ENCODE results near the gene PLEKHJ1.
A peak's percentile ranks its signal among the peaks of the same experiment; 100 is the strongest.

The PLEKHJ1 gene

GRCh38 chr19:2234996-2235380, 1.1 kb downstream of the PLEKHJ1 start:
- peak; percentile 32 for DNase-seq (ENCODE audit: low spot score)

- no peak for DNase-seq (ENCODE audit: low spot score)
Measured at GRCh38 chr19:2233601-2234280, 2.4 kb downstream of the PLEKHJ1 start.

- no peak for DNase-seq (ENCODE audit: low spot score)
Measured at GRCh38 chr19:2232286-2233151, 3.6 kb downstream of the PLEKHJ1 start.

GRCh38 chr19:2231621-2232221, 4.4 kb downstream of the PLEKHJ1 start:
- peak; percentile 30 for DNase-seq (ENCODE audit: low spot score)

- DNase-seq (ENCODE audit: low spot score): no peak
Measured at GRCh38 chr19:2230807-2231533, 5.2 kb downstream of the PLEKHJ1 start.

- no peak for DNase-seq (ENCODE audit: low spot score)
Measured at GRCh38 chr19:2230033-2230531, 6.0 kb downstream of the PLEKHJ1 start.

GRCh38 chr19:2229103-2230032, 6.8 kb downstream of the PLEKHJ1 start:
- DNase-seq (ENCODE audit: low spot score): no peak

GRCh38 chr19:2228157-2229030, 7.7 kb downstream of the PLEKHJ1 start:
- no peak for DNase-seq (ENCODE audit: low spot score)

GRCh38 chr19:2227415-2228156, 8.5 kb downstream of the PLEKHJ1 start:
- DNase-seq (ENCODE audit: low spot score): no peak

GRCh38 chr19:2226840-2227360, 9.2 kb downstream of the PLEKHJ1 start:
- no peak for DNase-seq (ENCODE audit: low spot score)

GRCh38 chr19:2226051-2226839, 9.9 kb downstream of the PLEKHJ1 start:
- no peak for DNase-seq (ENCODE audit: low spot score)

- DNase-seq (ENCODE audit: low spot score): no peak
Measured at GRCh38 chr19:2225415-2226050, 10.6 kb downstream of the PLEKHJ1 start.

GRCh38 chr19:2224754-2225349, 11.3 kb downstream of the PLEKHJ1 start:
- no peak for DNase-seq (ENCODE audit: low spot score)

GRCh38 chr19:2223959-2224358, 12.2 kb downstream of the PLEKHJ1 start:
- no peak for DNase-seq (ENCODE audit: low spot score)

GRCh38 chr19:2223391-2223790, 12.7 kb downstream of the PLEKHJ1 start:
- DNase-seq (ENCODE audit: low spot score): no peak

- DNase-seq (ENCODE audit: low spot score): no peak
Measured at GRCh38 chr19:2221918-2222317, 14.2 kb downstream of the PLEKHJ1 start.

- no peak for DNase-seq (ENCODE audit: low spot score)
Measured at GRCh38 chr19:2221250-2221831, 14.8 kb downstream of the PLEKHJ1 start.
